ENCODE data around the gene FTCDNL1.

The FTCDNL1 gene

DNA sequence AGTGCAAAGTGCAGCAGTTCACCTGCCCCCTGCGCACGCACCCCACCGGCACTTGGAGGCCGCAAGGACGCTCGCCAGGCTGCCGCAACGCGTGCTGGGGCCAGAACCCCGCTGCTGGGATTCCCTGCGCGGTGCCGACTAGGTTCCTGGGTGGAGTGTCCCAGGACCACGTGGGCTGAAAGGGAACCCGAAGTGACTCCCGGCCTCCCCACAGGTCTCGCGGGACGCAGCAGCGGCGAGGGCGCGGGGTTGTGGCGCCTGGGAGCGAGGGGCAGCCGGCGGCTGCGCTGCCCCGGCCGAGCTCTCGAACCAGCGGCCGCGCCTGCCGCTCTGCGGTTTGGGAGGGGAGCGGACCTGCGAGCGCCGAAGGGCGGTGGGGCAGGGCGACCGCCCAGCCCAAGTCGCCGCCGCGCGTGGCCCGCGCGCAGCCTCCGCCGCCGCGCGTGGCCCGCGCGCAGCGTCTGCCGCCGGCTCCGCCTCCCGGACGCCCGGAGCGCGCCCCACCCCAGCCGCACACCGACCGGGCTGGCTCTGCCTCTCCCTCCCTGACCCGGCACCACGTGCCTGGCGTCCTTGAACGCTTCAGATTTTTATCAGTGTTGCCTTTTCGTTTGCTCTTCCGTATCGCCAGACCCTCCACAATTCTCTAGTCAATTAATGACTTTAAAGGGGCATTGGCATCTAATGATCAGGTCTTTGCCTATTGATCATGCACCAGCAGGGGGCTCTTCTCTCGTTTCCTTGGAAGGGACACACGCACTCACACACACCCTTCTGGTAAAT is at the start of gene FTCDNL1:
FTCDNL1 (minus strand) TSS at position 475 of the 783 bp plus-strand sequence. CDS start 2,230 bp downstream, outside the sequence.
- DNase-seq = peak; percentile 16

- no peak for DNase-seq
Observed at GRCh38 chr2:199896617-199897016, 45.6 kb upstream of the FTCDNL1 start.

- no peak for DNase-seq
Observed at GRCh38 chr2:199895406-199895805, 44.4 kb upstream of the FTCDNL1 start.

DNA sequence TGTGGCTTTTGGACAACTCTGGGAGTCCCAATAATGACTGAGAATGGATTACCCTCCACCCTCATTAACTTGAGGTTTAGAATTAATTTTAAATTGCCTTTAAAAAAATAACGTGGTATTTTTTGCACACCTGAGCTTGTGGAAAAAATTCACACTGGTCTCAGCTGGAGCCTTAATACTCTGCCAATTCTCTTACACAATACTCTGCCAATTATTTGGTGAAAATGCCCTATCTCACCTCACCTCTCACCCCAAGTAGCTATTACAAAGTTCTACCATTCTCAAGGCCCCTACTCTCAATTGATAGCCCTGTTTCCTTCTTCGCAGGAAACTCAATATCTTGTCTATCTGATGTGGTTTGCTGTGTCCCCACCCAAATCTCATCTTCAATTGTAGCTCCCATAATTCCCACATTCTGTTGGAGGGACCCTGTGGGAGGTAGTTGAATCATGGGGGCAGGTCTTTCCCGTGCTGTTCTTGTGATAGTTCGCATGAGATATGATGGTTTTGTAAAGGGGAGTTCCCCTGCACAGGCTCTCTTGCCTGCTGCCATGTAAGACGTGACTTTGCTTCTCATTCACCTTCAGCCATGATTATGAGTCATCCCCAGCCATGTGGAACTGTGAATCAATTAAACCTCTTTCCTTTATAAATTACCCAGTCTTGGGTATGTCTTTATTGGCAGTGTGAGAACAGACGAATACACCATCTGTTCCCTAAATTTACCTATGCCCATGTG is 32.7 kb upstream of the FTCDNL1 start:
- no peak for DNase-seq

GRCh38 chr2:199882667-199883066 is 31.7 kb upstream of the FTCDNL1 start:
- DNase-seq = no peak

DNA sequence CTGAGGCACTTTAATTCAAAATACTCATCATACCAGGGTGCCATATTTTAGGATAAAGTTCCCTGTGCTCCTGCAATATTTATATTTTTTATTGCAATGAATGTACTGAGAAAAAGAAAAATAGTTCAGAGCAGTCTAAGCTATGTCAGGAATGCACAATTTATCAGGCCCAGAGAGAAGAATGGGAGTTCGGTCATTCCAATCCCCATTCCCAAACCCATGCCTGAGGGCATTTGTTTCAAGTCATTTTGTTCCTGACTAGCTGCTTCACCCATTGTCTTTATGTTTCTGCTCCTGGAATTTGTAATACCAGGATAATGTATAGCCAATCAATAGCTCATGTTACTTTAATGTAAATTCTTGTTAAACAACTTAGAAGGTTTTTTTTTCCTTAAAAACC is 24.4 kb upstream of the FTCDNL1 start:
- DNase-seq = no peak

DNA sequence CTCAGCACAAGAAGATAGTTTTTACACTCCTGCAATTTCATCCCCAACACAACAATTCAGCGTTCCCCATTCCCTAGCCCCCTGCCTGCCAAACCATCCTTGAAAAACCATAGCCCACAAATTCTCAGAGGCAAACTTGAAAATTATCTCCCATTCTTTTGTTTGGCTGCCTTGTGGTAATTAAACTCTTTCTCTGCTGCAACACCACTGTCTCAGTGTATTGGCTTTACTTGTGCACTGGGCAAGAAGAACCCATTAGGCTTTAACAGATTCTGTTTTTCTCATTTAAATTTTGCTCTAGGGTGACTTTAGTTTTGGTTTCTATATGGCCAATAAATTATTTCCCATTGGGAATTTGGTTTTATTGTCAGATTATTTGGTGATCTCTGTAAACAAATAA is 23.2 kb upstream of the FTCDNL1 start:
- no peak for DNase-seq

DNA sequence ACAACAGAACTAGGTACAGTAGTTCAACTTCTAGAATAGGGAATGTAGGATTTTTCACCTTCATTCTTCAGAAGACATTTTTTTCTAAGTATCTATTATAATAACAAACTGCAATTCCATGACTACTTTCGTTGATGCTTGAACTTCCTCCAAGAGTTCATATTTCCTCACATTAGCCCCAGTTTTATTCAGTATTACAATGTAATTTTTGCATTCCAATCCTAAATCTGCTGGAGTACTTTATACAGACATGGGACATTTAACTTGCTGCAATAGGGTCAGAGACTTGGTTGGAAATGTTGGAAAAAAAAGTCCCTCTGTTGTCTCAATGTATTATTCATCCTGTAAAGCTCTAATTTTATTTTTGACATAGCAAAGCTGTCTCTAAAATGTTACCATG is 19.6 kb upstream of the FTCDNL1 start:
- no peak for DNase-seq

DNA sequence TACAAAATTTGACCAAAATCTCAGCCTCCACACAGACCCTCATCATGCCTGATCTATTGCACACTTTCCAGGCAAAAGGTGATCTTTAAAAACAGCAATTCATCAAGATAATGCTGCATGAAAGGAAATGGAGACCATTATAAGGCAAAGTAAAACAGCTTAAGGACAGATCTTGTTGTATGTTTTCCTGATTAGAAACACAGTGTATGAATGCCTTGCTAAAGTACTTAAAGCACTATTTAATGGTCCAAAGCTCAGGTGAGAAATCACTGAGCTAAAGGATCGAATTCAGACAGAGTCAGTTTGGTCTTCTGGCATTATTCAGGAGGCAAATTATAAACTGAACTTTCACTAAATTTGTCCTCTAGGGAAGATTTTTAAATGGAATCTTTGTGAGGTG is 18.7 kb upstream of the FTCDNL1 start:
- DNase-seq = no peak

DNA sequence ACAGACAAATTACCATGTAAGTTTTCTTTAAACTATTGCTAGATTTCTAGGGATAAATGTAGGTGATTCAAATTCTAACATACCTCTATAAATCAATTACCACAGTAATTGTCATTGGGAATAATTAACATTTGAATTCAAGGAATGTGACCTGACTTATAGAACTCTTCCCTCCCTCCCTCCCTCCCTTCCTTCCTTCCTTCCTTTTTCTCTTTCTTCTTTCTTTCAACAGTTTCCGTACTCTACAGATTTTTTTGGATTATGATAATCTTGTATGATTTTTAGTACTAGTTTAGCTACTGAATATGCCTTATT is 18.2 kb upstream of the FTCDNL1 start:
- no peak for DNase-seq

- no peak for DNase-seq
Observed at GRCh38 chr2:199868431-199869226, 17.6 kb upstream of the FTCDNL1 start.

DNA sequence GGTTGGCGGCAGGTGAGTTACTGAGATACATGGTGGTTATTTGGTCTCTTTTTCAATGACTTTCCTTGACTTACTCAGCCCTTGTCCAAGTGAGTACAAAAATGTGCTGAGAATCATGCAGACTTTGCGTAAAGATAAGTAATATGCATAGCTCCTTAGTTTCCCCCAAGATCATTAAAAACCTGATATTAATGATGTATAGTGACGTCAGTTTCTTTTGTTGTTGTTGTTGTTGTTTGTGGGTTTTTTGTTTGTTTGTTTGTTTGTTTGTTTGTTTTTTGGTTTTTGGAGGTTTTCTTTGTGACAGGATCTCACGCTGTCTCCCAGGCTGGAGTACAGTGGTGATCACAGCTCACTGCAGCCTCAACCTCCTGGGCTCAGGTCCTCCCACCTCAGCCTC is 14.9 kb upstream of the FTCDNL1 start:
- DNase-seq = no peak

DNA sequence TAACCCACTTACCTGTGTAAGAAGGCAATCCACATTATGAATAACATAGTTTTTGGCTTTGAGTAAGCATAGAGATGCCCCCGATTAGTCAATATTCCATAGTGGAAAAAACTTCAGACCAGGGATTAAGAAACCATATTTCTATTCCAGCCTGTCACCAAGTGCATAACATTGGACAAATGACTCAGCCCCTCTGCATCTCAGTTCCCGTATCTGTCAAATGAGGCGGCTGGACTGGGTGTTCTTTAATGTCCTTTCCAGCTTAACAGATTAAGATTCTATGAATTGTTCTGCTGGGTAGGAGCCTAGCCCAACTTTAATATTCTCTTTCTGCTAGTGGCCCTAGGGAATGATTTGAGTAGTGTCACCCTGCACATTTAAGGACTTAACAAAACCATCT is 11.8 kb upstream of the FTCDNL1 start:
- DNase-seq = no peak

GRCh38 chr2:199861132-199861774 is 10.3 kb upstream of the FTCDNL1 start:
- no peak for DNase-seq

- no peak for DNase-seq
Observed at GRCh38 chr2:199855812-199856211, 4.8 kb upstream of the FTCDNL1 start.

- DNase-seq = peak; percentile 14
Observed at GRCh38 chr2:199851883-199852282, 891 bp upstream of the FTCDNL1 start.

DNA sequence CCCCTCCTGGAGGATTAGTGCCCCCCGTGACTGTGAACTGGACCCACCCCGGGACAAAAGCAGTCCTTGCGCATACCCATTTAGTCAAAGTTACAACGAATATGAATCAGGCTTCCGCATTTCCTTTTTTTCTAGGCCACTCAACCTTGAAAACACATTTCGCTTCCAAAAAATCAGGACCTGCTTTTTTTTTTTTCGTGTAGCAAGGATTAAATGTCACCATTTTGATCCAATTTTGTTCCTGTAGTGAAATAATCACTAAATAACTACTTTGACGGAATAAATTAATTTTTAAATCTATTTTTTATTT is 464 bp upstream of the FTCDNL1 start:
- DNase-seq = no peak

DNA sequence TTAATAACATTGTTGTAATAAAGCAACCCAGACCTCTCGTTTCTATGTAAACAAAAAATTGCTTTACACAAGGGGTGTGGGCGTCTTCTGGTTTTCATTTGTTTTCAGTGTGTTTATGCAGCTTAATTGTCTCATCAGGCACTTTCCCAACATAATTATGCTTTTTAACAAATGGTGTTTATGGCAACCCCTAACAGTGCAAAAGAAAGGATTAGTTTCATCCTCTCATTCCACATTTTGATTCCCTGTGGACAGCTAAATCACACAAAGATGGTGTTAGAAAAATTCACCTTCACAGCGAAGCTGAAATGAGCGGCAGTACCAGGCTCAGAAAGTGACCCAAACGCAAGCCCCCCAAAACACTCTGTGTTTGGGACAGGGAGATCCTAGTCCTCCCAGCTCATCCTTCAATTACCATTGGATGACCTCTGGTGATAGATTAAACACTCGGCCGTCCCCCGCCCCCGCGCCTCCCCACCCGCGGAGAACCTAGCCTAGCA is 724 bp downstream of the FTCDNL1 start:
- no peak for DNase-seq

DNA sequence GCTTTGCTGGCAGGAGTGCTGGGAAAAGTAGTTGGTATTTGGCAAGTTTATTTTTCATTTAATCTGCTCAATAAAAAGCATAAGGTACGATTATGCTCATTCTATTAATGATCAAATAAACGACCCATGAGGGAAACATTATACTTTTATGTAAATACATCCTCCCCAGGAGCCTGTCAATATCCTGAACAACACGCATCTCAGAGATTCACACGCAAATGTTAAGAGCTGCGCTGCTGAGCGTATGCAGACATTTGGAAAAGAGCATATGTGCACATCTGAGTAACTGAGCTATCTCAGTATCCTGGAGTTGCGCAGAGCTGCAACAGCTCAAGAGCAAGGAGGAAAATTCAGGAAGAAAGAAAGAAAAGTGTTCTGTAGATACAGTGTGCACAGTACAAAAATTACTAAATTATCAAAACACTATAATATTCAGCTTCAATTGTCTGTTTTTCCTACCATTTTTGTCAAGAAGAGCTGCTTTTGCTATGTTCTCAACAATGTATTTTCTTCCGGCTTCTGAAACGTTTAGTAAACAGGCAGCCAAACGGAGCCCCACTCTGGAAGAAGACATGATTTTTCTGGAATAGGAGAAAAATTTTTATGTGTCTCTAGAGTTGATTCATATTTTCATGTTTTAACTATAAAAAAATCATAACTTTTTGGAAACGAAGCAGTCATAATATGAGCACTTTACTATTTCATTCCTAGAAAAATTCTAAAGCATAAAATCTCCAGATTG is 2.4 kb downstream of the FTCDNL1 start:
- no peak for DNase-seq

- DNase-seq = no peak
Observed at GRCh38 chr2:199847181-199847864, 3.7 kb downstream of the FTCDNL1 start.

GRCh38 chr2:199842631-199843395 is 8.2 kb downstream of the FTCDNL1 start:
- no peak for DNase-seq

Data from DMS 273 treated with DMSO at 0.1 percent for 48 hours (cell line).